HepG2 (cell line): ENCODE measurements around the gene REP15. TPM values are rescaled to one million over a fixed set of nuclear protein-coding genes. Genes with fewer than 3 reads are reported as not detected.

Experiments used
- BRD4 ChIP-seq: sonication (generic); formaldehyde crosslinking; IDR thresholded peaks from 2 replicates; pipeline ENCODE4 v1.4.0; 2020; ENCODE audit warnings: missing genetic modification reagents
- GTF3A ChIP-seq: sonication (generic); formaldehyde crosslinking; conservative IDR thresholded peaks from 2 replicates; pipeline ENCODE4 v1.4.0; 2020; ENCODE audit warnings: mild to moderate bottlenecking, missing genetic modification reagents
- IRF2 ChIP-seq: IDR thresholded peaks from 2 replicates; pipeline ENCODE4 v1.6.1; 2018; ENCODE audit warnings: missing genetic modification reagents, missing compliant biosample characterization
- MIER3 ChIP-seq: IDR thresholded peaks from 2 replicates; pipeline ENCODE4 v1.6.1; 2016; ENCODE audit warnings: missing compliant biosample characterization, borderline replicate concordance
- RELA ChIP-seq: sonication (generic); formaldehyde crosslinking; IDR thresholded peaks from 2 replicates; pipeline ENCODE4 v1.4.0; 2020; ENCODE audit warnings: missing genetic modification reagents
- SMAD1 ChIP-seq: sonication (generic); formaldehyde crosslinking; IDR thresholded peaks from 2 replicates; pipeline ENCODE4 v1.4.0; 2020; ENCODE audit warnings: missing genetic modification reagents, low read depth, mild to moderate bottlenecking, borderline replicate concordance
- SMYD3 ChIP-seq: sonication (generic); formaldehyde crosslinking; IDR thresholded peaks from 2 replicates; pipeline ENCODE4 v1.8.1; 2023; ENCODE audit warnings: mild to moderate bottlenecking, missing genetic modification reagents
- ZNF224 ChIP-seq: sonication (generic); formaldehyde crosslinking; IDR thresholded peaks from 2 replicates; pipeline ENCODE4 v1.5.0; 2020; ENCODE audit warnings: mild to moderate bottlenecking, missing genetic modification reagents
- ZNF256 ChIP-seq: sonication (generic); formaldehyde crosslinking; conservative IDR thresholded peaks from 2 replicates; pipeline ENCODE4 v1.4.0; 2020; ENCODE audit warnings: missing genetic modification reagents
- ZNF687 ChIP-seq: sonication (generic); formaldehyde crosslinking; IDR thresholded peaks from 2 replicates; pipeline ENCODE4 v1.5.1; 2020; ENCODE audit warnings: mild to moderate bottlenecking, missing genetic modification reagents, moderate library complexity
- ZNF713 ChIP-seq: sonication (generic); formaldehyde crosslinking; IDR thresholded peaks from 2 replicates; pipeline ENCODE4 v1.4.0; 2020; ENCODE audit warnings: mild to moderate bottlenecking, missing genetic modification reagents
- ZNF782 ChIP-seq: sonication (generic); formaldehyde crosslinking; IDR thresholded peaks from 2 replicates; pipeline ENCODE4 v1.4.0; 2020; ENCODE audit warnings: missing genetic modification reagents, mild to moderate bottlenecking, borderline replicate concordance
- ZUFSP ChIP-seq: sonication (generic); formaldehyde crosslinking; IDR thresholded peaks from 2 replicates; pipeline ENCODE4 v1.9.0; 2021; ENCODE audit warnings: missing genetic modification reagents, mild to moderate bottlenecking, borderline replicate concordance
- polyA plus RNA-seq, 8 experiments: library from polyadenylated mRNA; depleted of rRNA in 3 of 8; stranded (reverse) in 7 of 8; unstranded in 1 of 8; fragments of >200 nt; fragmentation: Illumina TruSeq in 4 of 8; extraction: Trizol in 4 of 8; gene quantifications; 2 replicates each; pipeline versions ENCODE4 v1.2.1 to v1.2.3, GENCODE V29; 2011 to 2016; ENCODE audit warnings: low read depth in 4 of 8, missing spikeins in 1 of 8, mixed read lengths in 1 of 8; ENCODE audit not compliant: insufficient read depth in 1 of 8
- total RNA-seq, 5 experiments: library from RNA; depleted of rRNA; stranded (reverse); fragments of >200 nt; fragmentation: Illumina TruSeq; extraction: Trizol; gene quantifications; 2 replicates each; pipeline ENCODE4 v1.2.3, GENCODE V29; 2016; ENCODE audit warnings: low read depth in 1 of 5
- TF ChIP-seq, protein P1 (sequence below): sonication (generic); formaldehyde crosslinking; IDR thresholded peaks from 2 replicates; pipeline ENCODE4 v1.4.0; 2020; ENCODE audit warnings: mild to moderate bottlenecking, missing genetic modification reagents
- TF ChIP-seq, protein P2 (sequence below), 2 experiments: sonication (generic) in 1 of 2; formaldehyde crosslinking in 1 of 2; IDR thresholded peaks; 2 replicates each; pipeline versions ENCODE4 v1.6.1 to v1.9.0; 2014 to 2022; ENCODE audit warnings: antibody characterized with exemption in 1 of 2, borderline replicate concordance in 1 of 2, inconsistent platforms in 1 of 2, low read depth in 1 of 2, missing genetic modification reagents in 1 of 2

Gene REP15
- total and polyA plus RNA-seq, 2 of the 13 experiments (the other 11 are each of a cell fraction or from before 2014, with no cell fraction given): 0.12 to 0.64 TPM

DNA sequence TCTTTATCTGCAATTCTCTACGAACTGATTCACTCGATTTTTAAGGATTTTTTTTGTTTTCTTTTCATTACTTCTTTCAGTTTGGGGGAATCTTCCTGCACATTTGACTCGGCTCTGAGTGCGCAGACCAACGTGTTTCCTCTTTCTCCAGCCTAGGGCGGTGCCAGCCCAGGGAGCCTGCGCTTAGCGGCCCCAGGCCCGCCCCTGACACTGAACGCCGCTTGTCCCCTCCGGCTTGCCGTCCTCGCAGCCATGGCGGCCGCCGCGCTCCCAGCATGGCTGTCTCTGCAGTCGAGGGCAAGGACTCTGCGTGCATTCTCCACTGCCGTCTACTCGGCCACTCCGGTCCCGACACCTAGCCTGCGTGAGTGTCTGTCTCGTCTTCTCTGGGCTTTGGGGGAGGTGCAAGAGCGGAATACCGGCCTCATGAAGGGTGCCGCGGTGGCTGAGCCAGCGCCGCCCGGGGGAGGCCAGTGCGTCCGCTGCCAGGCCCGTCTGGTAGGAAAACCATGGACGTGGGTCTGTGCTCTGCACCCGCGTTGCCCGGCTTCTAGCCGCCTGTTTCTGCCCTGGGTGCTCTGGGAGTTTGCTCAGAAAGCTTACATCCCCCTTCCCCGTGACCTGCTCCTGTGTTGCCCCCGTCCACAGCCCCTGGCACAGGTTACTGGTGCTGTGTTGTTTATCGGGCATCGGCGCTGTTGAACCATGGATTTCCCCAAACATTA, 14.5 kb downstream of the REP15 start, which contains the start of gene MRPS35 (continued):
- TF ChIP-seq ZNF224 (CRISPR knock-in tag): no peak; the same call in 1 of the 2 replicates
- no peak for TF ChIP-seq ZUFSP (CRISPR knock-in tag)
- TF ChIP-seq GTF3A (CRISPR knock-in tag): no peak; the same call in 1 of the 2 replicates
- peak; percentile 60; the same call in 1 of the 2 replicates for TF ChIP-seq ZNF256 (CRISPR knock-in tag)
- peak; percentile 98 for TF ChIP-seq ZNF687
- TF ChIP-seq IRF2: peak; percentile 90; the same call in 1 of the 2 replicates
- TF ChIP-seq RELA (CRISPR knock-in tag): peak; percentile 91; the same call in 1 of the 2 replicates
- TF ChIP-seq, protein P1, sequence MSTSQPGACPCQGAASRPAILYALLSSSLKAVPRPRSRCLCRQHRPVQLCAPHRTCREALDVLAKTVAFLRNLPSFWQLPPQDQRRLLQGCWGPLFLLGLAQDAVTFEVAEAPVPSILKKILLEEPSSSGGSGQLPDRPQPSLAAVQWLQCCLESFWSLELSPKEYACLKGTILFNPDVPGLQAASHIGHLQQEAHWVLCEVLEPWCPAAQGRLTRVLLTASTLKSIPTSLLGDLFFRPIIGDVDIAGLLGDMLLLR (CRISPR knock-in tag): peak; percentile 95
- peak; percentile 91 for TF ChIP-seq ZNF782 (CRISPR knock-in tag)
- TF ChIP-seq, protein P2, sequence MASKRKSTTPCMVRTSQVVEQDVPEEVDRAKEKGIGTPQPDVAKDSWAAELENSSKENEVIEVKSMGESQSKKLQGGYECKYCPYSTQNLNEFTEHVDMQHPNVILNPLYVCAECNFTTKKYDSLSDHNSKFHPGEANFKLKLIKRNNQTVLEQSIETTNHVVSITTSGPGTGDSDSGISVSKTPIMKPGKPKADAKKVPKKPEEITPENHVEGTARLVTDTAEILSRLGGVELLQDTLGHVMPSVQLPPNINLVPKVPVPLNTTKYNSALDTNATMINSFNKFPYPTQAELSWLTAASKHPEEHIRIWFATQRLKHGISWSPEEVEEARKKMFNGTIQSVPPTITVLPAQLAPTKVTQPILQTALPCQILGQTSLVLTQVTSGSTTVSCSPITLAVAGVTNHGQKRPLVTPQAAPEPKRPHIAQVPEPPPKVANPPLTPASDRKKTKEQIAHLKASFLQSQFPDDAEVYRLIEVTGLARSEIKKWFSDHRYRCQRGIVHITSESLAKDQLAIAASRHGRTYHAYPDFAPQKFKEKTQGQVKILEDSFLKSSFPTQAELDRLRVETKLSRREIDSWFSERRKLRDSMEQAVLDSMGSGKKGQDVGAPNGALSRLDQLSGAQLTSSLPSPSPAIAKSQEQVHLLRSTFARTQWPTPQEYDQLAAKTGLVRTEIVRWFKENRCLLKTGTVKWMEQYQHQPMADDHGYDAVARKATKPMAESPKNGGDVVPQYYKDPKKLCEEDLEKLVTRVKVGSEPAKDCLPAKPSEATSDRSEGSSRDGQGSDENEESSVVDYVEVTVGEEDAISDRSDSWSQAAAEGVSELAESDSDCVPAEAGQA (IDR thresholded peaks at IDR 0.05; ENCODE audit: low read depth): peak; percentile 92
- TF ChIP-seq, protein P2 (CRISPR knock-in tag; IDR thresholded peaks at IDR 0.05; ENCODE audit: borderline replicate concordance): peak; percentile 62; the same call in 1 of the 2 replicates
- 0 out of 2 replicates have a peak, but pooled peaks have one; percentile 43 for TF ChIP-seq ZNF713 (CRISPR knock-in tag)
- peak; percentile 96 for TF ChIP-seq SMYD3 (CRISPR knock-in tag)
- TF ChIP-seq SMAD1 (CRISPR knock-in tag): peak; percentile 67; the same call in 1 of the 2 replicates
- peak; percentile 97 for TF ChIP-seq BRD4 (CRISPR knock-in tag)
- peak; percentile 75; the same call in 1 of the 2 replicates for TF ChIP-seq MIER3 (CRISPR knock-in tag)
